ENCODE measurements around the gene BPIFB3. TPM values are rescaled to one million over a fixed set of nuclear protein-coding genes. Genes with fewer than 3 reads are reported as not detected.

BPIFB3 gene
- total RNA-seq, 1 donor, result not detected

DNA sequence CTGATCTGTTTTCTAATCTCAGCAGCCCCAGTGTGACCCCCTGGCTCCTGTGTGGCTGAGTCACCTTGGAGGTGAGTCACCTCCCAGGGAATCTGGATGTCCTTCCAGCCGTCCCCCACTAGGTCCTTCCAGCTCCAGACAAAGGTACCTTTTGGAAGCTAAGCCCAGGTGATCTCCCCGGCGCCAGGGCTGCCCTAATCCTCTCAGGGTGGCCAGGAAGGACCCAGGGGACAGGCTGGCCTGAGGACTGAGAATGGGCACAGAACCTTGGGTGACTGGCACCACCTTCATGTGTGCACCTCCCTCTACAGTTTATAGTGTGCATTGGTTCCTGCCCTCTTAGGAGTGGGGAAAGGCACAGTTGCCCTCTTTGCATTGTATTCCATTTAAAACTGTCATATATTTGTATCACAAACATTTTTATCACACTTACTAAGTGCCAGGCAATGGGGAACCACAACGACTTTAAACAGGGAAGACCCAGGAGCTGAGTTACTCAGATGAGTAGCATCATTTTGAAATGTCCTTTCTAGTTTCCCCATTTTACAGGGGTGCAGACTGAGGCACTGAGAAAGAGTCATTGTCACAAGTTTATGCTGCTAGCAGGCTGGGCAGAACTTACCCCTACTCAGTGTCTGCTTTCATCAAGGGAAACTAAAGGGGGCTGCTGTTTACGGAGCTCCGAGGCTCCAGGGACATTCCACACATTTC, 23.1 kb downstream of the BPIFB3 start:
- DNase-seq (ENCODE audit: low read depth), result no peak
- no peak overlapping the region for H3K4me3 ChIP-seq (ENCODE audit: low read depth, low read length)
- TF ChIP-seq, protein P1, sequence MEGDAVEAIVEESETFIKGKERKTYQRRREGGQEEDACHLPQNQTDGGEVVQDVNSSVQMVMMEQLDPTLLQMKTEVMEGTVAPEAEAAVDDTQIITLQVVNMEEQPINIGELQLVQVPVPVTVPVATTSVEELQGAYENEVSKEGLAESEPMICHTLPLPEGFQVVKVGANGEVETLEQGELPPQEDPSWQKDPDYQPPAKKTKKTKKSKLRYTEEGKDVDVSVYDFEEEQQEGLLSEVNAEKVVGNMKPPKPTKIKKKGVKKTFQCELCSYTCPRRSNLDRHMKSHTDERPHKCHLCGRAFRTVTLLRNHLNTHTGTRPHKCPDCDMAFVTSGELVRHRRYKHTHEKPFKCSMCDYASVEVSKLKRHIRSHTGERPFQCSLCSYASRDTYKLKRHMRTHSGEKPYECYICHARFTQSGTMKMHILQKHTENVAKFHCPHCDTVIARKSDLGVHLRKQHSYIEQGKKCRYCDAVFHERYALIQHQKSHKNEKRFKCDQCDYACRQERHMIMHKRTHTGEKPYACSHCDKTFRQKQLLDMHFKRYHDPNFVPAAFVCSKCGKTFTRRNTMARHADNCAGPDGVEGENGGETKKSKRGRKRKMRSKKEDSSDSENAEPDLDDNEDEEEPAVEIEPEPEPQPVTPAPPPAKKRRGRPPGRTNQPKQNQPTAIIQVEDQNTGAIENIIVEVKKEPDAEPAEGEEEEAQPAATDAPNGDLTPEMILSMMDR (IDR thresholded peaks at IDR 0.05; ENCODE audit: insufficient read depth, low read length), result no peak

DNA sequence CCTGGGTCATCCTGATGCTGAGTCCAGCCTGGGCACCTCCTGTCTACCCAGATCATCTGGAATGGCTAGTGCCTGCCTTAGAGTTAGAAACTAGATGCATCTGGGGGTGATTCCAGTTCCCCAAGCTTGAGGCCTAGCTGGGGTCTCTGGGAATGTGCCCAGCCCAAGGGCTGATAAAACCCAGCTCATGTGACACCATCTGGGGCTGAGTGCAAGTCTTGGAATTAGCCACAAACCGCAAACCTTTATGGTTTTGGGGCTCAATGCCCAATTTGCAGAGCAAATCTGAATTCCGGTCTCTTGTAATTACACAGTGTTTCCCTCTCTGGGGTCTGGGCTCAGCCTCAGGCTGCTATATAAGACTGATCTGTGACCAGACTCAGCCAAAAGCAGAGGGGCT, 25.6 kb downstream of the BPIFB3 start, which contains the start of gene BPIFB4:
Gene BPIFB4, plus strand, starts transcription at position 385 of the 400 bp plus-strand sequence. CDS start 1,884 bp downstream, outside the sequence.
- peak; percentile 68 for DNase-seq (ENCODE audit: low read depth)
- TF ChIP-seq, protein P1 (IDR thresholded peaks at IDR 0.05; ENCODE audit: insufficient read depth, low read length), result no peak
- H3K4me3 ChIP-seq (ENCODE audit: low read depth, low read length), result no peak within 1 kb of the TSS

DNA sequence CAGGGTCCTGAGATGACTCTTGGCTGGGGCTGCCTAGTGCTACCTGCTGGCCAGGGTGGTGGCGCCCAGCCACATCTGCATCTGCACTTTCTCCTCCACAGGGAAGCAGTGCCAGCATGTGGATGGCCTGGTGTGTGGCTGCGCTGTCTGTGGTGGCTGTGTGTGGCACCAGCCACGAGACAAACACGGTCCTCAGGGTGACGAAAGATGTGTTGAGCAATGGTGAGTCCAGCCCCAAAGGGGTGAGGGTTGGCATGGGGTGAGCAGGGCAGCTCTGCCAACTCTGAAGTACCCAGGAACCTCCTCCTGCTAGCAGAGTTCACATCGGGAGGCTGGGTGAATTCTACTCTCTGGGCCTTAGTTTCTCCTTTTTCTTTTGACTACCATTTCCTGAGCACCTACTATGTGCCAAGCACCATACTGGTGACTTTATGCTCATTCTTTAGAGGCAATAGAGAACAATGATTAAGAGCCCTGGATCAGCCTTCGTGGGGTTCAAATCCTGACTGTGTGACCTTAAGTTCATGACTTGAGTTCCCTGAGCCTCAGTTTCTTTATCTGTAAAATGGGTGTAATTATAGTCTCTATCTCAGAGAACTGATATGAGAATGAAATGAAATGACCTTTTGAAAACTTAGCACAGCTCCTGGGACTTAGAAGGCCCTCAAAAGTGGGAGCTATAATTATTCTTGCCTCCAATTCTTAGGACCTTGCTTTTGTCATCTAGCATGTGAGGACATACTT, 27.9 kb downstream of the BPIFB3 start:
- TF ChIP-seq, protein P1 (IDR thresholded peaks at IDR 0.05; ENCODE audit: insufficient read depth, low read length), result no peak
- no peak for DNase-seq (ENCODE audit: low read depth)
- no peak overlapping the region for H3K4me3 ChIP-seq (ENCODE audit: low read depth, low read length)

DNA sequence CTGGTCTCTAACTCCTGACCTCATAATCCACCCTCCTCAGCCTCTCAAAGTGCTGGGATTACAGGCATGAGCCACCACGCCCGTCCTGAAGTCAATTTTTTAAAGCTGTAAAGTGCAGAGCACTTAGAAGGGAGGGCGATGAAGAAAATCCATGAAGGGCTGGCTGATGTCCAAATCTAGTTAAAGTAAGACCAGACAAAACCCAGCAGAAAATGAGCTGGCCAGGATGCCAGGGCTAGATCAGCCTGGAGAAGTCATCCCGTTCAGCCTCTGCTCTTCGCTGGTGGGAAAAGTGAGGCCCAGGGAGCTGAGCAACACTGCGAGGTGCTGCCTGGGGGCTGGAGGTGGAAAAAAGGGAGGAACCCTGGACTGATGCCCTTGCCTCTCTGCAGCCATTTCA, 28.8 kb downstream of the BPIFB3 start:
- DNase-seq (ENCODE audit: low read depth), result no peak
- TF ChIP-seq, protein P1 (IDR thresholded peaks at IDR 0.05; ENCODE audit: insufficient read depth, low read length), result no peak
- H3K4me3 ChIP-seq (ENCODE audit: low read depth, low read length), result no peak overlapping the region

DNA sequence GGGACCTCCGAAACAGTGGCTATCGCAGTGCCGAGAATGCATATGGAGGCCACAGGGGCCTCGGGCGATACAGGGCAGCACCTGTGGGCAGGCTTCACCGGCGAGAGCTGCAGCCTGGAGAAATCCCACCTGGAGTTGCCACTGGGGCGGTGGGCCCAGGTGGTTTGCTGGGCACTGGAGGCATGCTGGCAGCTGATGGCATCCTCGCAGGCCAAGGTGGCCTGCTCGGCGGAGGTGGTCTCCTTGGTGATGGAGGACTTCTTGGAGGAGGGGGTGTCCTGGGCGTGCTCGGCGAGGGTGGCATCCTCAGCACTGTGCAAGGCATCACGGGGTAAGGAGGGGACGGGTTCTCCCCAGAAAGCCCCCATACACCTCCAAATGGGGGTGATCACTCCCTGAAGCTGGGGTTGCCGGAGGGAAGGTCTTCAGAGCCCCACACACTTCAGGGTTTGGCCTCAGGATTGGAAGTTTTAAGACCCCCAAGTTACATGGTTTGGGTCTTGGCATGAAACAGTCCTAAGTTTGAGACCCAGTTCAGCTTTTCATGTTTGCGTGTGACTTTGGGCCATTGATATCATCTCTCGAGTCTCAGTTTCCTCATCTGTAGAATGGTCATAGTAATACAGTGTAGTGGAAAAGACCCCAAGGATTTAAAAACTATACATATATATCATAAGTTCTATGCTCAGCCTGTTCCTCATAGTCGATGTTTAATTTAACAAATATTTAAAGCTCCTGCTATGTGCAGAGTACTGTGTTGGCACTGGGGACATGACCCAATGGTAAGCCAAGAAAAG, 30.0 kb downstream of the BPIFB3 start:
- H3K4me3 ChIP-seq (ENCODE audit: low read depth, low read length), result no peak overlapping the region
- TF ChIP-seq, protein P1 (IDR thresholded peaks at IDR 0.05; ENCODE audit: insufficient read depth, low read length), result no peak
- no peak for DNase-seq (ENCODE audit: low read depth)

DNA sequence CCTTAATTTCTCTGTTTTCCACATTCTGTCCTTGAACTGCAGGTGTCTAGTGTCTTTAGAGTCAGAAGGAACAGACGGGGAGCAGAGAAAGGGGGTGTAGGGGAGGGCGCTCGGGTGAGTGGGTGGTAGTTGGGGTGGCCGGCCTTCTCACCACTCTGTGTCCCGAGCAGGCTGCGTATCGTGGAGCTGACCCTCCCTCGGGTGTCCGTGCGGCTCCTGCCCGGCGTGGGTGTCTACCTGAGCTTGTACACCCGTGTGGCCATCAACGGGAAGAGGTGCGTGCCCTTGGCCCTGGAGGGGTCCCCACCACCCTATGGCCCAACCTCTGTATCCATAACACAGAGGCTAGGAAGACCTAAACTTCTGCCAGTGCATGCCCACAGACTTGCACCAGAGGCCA, 31.0 kb downstream of the BPIFB3 start:
- no peak overlapping the region for H3K4me3 ChIP-seq (ENCODE audit: low read depth, low read length)
- DNase-seq (ENCODE audit: low read depth), result no peak
- TF ChIP-seq, protein P1 (IDR thresholded peaks at IDR 0.05; ENCODE audit: insufficient read depth, low read length), result no peak

Data from fibroblast of the aortic adventitia (primary cell).